ENCODE measurements around the gene RFPL3. TPM values are rescaled to one million over a fixed set of nuclear protein-coding genes. Genes with fewer than 3 reads are reported as not detected.

The RFPL3 gene
- polyA plus RNA-seq, 1 experiment = not detected

DNA sequence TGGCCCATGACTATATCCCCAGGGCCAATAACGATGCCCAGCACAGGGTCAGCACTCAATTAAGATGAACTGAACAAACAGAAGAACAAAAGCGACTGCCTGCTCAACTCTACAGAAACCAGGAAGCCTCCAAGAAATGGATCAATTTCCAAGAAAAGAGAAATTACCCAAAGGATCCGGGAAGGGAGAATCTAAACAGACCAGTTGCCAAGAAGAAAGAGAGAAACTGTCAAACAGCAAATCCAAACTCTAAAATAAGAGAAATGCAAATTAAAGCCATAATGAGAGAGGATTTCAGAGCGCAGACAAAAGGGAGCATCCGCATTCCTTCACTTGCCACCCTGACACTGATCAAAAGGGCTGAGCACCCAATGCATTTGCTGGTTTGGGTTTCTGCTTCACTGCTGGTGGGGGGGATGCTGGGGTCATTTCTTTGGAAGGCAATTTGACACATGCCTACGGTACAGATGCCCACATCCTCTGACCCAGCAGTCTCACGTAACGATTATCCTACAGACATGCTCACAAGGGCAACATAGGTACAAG, 37.7 kb upstream of the RFPL3 start:
- TF ChIP-seq, protein P1, sequence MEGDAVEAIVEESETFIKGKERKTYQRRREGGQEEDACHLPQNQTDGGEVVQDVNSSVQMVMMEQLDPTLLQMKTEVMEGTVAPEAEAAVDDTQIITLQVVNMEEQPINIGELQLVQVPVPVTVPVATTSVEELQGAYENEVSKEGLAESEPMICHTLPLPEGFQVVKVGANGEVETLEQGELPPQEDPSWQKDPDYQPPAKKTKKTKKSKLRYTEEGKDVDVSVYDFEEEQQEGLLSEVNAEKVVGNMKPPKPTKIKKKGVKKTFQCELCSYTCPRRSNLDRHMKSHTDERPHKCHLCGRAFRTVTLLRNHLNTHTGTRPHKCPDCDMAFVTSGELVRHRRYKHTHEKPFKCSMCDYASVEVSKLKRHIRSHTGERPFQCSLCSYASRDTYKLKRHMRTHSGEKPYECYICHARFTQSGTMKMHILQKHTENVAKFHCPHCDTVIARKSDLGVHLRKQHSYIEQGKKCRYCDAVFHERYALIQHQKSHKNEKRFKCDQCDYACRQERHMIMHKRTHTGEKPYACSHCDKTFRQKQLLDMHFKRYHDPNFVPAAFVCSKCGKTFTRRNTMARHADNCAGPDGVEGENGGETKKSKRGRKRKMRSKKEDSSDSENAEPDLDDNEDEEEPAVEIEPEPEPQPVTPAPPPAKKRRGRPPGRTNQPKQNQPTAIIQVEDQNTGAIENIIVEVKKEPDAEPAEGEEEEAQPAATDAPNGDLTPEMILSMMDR (IDR thresholded peaks at IDR 0.05; ENCODE audit: insufficient read depth, low read depth, low read length) = no peak
- ChIA-PET POLR2A (no interaction called here), CTCF (no interaction called here)
- Histone ChIP-seq H3K27me3 (ENCODE audit: control insufficient read depth, insufficient read depth, low read length) (no peaks in the 10 kb centered on the region), H3K36me3 (ENCODE audit: control insufficient read depth, insufficient read depth, low read length) (no peaks in the 10 kb centered on the region; the same call in 1 of the 2 replicates), H3K4me3 (ENCODE audit: low read depth, low read length) (no peak overlapping the region)
- DNase-seq (ENCODE audit: low read depth) = no peak

DNA sequence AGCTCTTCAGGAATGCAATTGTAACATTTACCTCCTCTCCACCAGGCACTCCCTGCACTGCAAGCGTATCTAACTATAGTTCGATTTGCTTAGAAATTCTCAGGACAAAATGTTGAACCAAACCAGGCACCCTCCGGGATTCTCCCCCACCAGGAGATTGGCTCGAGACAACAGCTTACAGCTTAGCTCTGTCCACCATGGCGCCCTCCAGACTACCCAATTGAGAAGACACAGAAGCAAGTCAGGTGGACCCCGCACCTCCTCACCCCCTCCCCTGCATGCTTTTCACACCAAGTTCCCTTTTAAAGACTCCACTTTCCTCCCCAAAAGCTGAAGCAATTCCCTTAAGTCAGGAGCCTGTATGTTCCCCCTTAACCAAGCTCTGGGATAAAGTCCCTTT, 34.7 kb upstream of the RFPL3 start:
- TF ChIP-seq, protein P1 (IDR thresholded peaks at IDR 0.05; ENCODE audit: insufficient read depth, low read depth, low read length) = no peak
- no peak for DNase-seq (ENCODE audit: low read depth)
- POLR2A ChIA-PET = interaction anchor here (0.5 kb wide), 2 partner anchors 135 to 479 kb away, joined by 5 to 8 read pairs; no protein-coding TSS in a partner anchor
- Histone ChIP-seq H3K4me3 (ENCODE audit: low read depth, low read length) (no peak overlapping the region), H3K27me3 (ENCODE audit: control insufficient read depth, insufficient read depth, low read length) (no peaks in the 10 kb centered on the region), H3K36me3 (ENCODE audit: control insufficient read depth, insufficient read depth, low read length) (no peaks in the 10 kb centered on the region; the same call in 1 of the 2 replicates)
- CTCF ChIA-PET = no interaction called here

DNA sequence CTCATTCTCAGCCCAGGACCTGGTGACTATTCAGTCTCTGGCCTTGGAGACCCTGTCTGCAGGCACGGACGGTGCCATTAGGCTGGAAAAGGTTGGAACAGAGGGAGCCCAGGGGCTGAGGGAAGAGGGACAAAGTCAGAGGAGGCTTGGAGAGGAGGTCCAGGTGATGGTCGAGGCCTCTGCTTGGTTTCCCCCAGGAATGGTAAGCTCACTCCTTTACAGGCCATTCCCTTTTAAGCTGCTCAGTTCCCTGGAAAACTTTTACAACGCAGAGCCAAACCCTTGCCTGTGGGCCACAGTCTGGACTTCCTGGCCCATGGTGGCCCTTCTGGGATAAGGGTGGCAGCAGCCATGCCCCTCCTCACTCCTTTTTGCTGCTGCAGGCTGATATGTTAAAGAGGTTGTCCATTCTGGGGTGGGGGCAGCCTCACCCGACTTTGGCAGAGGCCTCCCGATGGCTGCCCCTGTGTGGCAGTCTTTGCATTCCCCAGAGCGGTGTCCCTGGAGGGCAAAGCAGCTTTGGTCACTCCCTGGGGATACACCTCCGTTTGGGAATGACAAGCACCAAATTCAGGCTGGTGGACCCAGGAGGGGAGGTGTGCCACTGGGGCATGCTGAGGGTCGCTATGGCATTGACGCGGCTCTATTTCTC, 34.0 kb upstream of the RFPL3 start:
- POLR2A ChIA-PET = no interaction called here
- Histone ChIP-seq H3K36me3 (ENCODE audit: control insufficient read depth, insufficient read depth, low read length) (no peaks in the 10 kb centered on the region; the same call in 1 of the 2 replicates), H3K27me3 (ENCODE audit: control insufficient read depth, insufficient read depth, low read length) (no peaks in the 10 kb centered on the region), H3K4me3 (ENCODE audit: low read depth, low read length) (no peak overlapping the region)
- DNase-seq (ENCODE audit: low read depth) = no peak
- CTCF ChIA-PET = no interaction called here
- TF ChIP-seq, protein P1 (IDR thresholded peaks at IDR 0.05; ENCODE audit: insufficient read depth, low read depth, low read length) = no peak

DNA sequence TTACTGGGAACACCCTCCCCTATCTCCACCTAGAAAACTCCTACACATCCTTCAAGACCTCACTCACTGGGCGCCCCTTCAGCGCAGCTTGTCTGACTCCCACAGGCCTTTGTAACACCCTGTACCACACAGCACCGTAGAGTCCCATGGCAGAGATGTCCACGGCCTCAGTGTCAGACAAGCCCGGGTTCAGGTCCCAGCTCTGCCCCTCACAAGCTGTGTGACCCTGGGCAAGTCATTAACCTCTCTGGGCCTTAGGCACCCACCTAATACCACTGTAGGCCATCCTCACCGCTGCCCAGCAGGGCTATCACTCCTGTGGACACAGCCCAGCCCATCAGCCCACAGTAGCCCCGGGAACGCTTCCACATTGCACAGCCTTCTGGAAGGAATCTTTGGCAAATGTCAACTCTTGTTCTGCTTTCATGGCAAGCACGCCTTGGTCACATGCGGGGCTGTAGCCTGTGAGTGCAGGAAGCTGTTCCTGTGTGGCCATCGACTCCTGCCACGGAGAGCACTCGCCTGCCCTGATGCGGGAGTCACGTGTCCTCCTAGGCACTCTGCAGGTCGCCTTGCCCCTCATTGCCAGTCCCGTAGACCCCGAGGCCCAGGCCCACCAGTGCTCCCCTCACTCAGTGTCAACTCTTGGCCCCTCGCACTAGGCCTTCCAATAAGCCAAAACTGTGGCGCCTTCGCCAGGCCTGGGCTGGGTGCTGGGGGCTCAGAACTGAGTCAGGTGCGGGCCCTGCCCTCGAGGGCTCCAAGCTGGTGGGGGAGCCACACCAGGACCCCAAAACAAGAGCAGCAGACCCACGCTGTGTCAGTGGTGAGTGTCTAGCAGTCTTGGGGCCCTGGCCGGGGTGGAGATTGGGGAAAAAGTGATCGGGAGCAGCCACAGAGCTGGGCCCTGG, 32.9 kb upstream of the RFPL3 start:
- H3K4me3 ChIP-seq (ENCODE audit: low read depth, low read length) = no peak overlapping the region
- no peak for DNase-seq (ENCODE audit: low read depth)
- H3K36me3 ChIP-seq (ENCODE audit: control insufficient read depth, insufficient read depth, low read length) = no peaks in the 10 kb centered on the region; the same call in 1 of the 2 replicates
- ChIA-PET CTCF (interaction anchor here (0.8 kb wide), 1 partner anchor 16 kb away, joined by 3 read pairs; no protein-coding TSS in a partner anchor), POLR2A (no interaction called here)
- TF ChIP-seq, protein P1 (IDR thresholded peaks at IDR 0.05; ENCODE audit: insufficient read depth, low read depth, low read length) = no peak
- no peaks in the 10 kb centered on the region for H3K27me3 ChIP-seq (ENCODE audit: control insufficient read depth, insufficient read depth, low read length)

DNA sequence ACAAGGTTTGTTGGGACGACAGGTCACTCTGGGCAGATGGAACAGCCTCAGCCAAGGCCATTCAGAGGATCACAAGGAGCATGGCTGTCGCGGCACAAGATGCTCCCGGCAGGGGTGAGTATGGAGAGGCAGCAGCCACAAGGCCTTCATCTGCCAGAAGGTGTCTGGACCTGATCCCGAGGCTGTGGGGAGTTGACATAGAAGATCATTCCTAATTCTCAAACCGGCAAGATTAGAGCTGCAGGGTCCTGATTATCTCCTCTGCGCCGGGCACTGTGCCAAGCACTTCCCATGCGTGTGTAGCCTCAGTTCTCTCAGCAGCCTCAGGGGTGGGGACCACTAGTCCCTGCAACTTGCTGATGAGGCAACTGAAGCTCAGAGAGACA, 32.3 kb upstream of the RFPL3 start:
- POLR2A ChIA-PET = interaction anchor here (0.6 kb wide), 1 partner anchor 816 kb away, joined by 8 read pairs; no protein-coding TSS in a partner anchor
- Histone ChIP-seq H3K4me3 (ENCODE audit: low read depth, low read length) (no peak overlapping the region), H3K36me3 (ENCODE audit: control insufficient read depth, insufficient read depth, low read length) (no peaks in the 10 kb centered on the region; the same call in 1 of the 2 replicates), H3K27me3 (ENCODE audit: control insufficient read depth, insufficient read depth, low read length) (no peaks in the 10 kb centered on the region)
- CTCF ChIA-PET = interaction anchor here (0.8 kb wide), 1 partner anchor 16 kb away, joined by 3 read pairs; no protein-coding TSS in a partner anchor
- no peak for DNase-seq (ENCODE audit: low read depth)
- TF ChIP-seq, protein P1 (IDR thresholded peaks at IDR 0.05; ENCODE audit: insufficient read depth, low read depth, low read length) = no peak
